ENCODE results near the gene DDI2.
"Not testable (repeated sequence)": the region's sequence is repeated elsewhere in the genome, so short reads cannot be mapped to it uniquely, and the experiment has no call there.

Gene DDI2

GRCh38 chr1:15691434-15692032 is 74.3 kb downstream of the DDI2 start:
- in situ Hi-C loops (cut with HindIII; ENCODE audit: low pct_unique_long_range_greater_than_20kb, low sequenced_read_pairs) = no loop called here
- no peak for DNase-seq (ENCODE audit: low read depth in 1 of 2, low spot score in 1 of 2)
- TF ChIP-seq JUND (IDR thresholded peaks at IDR 0.05; ENCODE audit: low read depth) = no peak

DNA sequence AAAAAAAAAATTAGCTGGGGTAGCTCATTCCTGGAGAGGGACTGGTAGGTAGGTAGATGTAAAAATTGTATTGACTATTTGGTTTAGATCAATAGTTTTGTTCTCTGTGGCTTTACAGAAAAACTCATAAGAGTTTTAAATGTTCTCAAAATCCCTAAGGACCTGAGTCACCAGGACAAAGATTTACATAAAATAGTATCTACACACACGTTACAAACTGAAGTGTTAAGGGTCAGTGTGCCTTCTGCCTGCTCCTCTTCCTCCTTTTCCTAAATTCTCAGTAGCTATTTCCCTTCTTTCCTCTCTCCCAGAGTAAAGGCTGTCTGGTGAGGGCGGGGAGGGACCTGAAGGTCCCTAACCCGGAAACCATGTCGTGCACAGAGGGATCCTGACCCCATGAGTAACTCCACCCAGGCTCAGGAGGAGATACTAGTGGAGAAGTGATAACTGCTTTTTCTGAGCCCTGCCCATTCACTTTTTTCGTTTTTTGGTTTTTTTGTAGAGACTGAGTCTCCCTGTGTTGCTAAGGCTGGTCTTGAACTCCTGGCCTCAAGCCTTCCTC is 74.9 kb downstream of the DDI2 start:
- TF ChIP-seq JUND (IDR thresholded peaks at IDR 0.05; ENCODE audit: low read depth) = no peak
- DNase-seq (ENCODE audit: low read depth in 1 of 2, low spot score in 1 of 2) = no peak
- in situ Hi-C loops (cut with HindIII; ENCODE audit: low pct_unique_long_range_greater_than_20kb, low sequenced_read_pairs) = no loop called here

GRCh38 chr1:15693371-15693770 is 76.1 kb downstream of the DDI2 start:
- no peak for DNase-seq (ENCODE audit: low read depth in 1 of 2, low spot score in 1 of 2)
- in situ Hi-C loops (cut with HindIII; ENCODE audit: low pct_unique_long_range_greater_than_20kb, low sequenced_read_pairs) = no loop called here
- TF ChIP-seq JUND (IDR thresholded peaks at IDR 0.05; ENCODE audit: low read depth) = no peak

GRCh38 chr1:15696956-15697521 is 79.8 kb downstream of the DDI2 start:
- in situ Hi-C loops (cut with HindIII; ENCODE audit: low pct_unique_long_range_greater_than_20kb, low sequenced_read_pairs) = no loop called here
- TF ChIP-seq JUND (IDR thresholded peaks at IDR 0.05; ENCODE audit: low read depth) = no peak
- DNase-seq (ENCODE audit: low read depth in 1 of 2, low spot score in 1 of 2) = no peak

- in situ Hi-C loops (cut with HindIII; ENCODE audit: low pct_unique_long_range_greater_than_20kb, low sequenced_read_pairs) = no loop called here
- no peak for TF ChIP-seq JUND (IDR thresholded peaks at IDR 0.05; ENCODE audit: low read depth)
- DNase-seq (ENCODE audit: low read depth in 1 of 2, low spot score in 1 of 2) = no peak
Observed at GRCh38 chr1:15698201-15698600, 80.9 kb downstream of the DDI2 start.

- in situ Hi-C loops (cut with HindIII; ENCODE audit: low pct_unique_long_range_greater_than_20kb, low sequenced_read_pairs); DNase-seq (ENCODE audit: low read depth in 1 of 2, low spot score in 1 of 2): not testable (repeated sequence)
Observed at GRCh38 chr1:15699321-15699720, 82.1 kb downstream of the DDI2 start.

DNA sequence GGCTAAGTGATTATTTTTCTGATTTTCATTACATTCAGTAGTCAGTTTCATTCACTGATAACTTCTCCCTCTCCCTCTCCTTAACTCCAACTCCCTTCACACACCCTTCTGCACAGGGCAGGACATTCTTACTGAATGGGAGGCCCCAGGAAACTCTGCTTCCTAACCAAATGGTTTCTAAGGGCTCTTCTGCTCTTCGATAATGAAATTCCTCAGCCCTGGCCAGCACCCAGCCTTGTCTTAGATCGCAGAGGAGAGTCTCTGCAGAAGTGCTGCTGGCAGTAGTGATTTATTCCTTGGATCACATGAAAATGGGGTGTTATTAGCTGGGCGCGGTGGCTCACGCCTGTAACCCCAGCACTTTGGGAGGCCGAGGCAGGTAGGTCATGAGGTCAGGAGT is 83.2 kb downstream of the DDI2 start:
- TF ChIP-seq JUND (IDR thresholded peaks at IDR 0.05; ENCODE audit: low read depth) = no peak
- in situ Hi-C loops (cut with HindIII; ENCODE audit: low pct_unique_long_range_greater_than_20kb, low sequenced_read_pairs) = no loop called here
- DNase-seq (ENCODE audit: low read depth in 1 of 2, low spot score in 1 of 2) = no peak

DNA sequence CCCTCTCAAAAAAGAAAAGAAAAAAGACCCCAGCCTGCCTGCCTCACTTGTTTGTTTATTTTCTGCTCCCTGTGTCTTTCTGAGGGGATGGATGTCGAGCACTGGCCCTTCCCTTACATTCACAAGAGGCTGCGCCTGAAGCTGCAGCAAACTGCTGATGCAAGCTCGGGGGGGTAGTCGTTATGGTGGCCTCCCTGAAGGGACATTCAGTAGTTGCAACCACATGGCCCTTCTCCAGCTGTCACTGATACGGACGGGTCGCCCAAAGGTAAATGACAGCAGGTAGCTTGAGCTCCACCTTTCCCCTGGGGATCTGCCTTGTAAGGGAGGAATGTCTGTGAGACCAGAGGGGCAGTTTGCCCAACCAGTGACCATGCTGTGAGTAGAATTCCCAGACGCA is 84.5 kb downstream of the DDI2 start:
- in situ Hi-C loops (cut with HindIII; ENCODE audit: low pct_unique_long_range_greater_than_20kb, low sequenced_read_pairs) = no loop called here
- no peak for TF ChIP-seq JUND (IDR thresholded peaks at IDR 0.05; ENCODE audit: low read depth)
- no peak for DNase-seq (ENCODE audit: low read depth in 1 of 2, low spot score in 1 of 2)

DNA sequence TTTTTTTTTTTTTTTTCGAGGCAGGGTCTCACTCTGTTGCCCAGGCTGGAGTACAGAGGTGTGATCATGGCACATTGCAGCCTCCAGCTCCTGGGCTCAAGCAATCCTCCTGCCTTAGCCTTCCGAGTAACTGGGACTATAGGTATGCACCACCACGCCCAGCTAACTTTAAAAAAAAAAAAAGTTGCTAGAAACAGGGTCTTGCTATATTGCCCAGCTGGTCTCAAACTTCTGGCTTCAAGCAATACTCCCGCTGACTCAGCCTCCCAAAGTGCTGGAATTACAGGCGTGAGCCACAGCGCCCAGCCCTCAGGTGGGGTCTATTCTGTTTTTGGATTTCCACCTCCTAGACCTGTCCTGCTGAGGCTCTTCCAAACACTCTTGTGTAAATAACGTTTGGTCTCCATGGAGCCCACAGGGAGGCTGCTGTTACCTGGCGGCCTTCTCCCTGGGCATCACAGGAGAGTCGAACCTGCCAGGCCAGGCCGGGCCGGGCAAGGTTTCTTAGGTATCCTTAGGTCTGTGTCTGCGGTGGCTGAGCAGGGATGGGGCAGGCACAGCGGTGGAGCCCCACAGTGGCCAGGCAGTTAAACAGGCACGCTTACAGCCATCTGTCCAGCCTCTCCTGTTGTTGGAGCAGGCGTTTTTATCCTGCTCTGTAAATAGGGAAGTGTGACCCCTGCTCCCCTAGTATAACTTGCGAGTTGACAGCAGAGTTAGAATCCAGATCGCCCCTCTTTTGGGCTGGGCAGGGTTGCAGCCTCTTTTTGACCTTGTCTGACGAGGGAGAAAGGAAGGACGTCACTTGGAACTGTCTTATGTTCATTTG is 85.7 kb downstream of the DDI2 start:
- TF ChIP-seq JUND (IDR thresholded peaks at IDR 0.05; ENCODE audit: low read depth) = no peak
- in situ Hi-C loops (cut with HindIII; ENCODE audit: low pct_unique_long_range_greater_than_20kb, low sequenced_read_pairs) = no loop called here
- DNase-seq (ENCODE audit: low read depth in 1 of 2, low spot score in 1 of 2) = peak in 1 of 2 experiments; percentile 37

DNA sequence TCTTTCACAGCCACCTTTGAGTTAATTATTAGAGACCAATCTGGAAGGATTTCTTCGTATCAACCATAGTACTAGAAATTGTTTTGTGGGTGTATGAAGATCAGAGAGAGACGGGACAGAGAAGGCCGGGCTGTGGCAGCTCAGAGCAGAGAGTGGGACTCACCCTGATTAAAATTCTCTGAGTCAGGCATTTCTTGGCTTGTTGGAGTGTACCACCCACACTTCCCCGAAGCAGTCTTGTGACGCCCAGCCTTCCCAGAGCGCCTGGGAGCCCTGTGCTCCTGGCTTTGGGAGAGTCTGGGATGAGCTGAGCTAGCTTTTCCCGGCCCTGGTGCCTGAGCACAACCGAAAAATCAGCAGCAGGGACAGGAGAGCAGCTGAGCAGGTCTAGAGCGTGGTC is 86.3 kb downstream of the DDI2 start:
- in situ Hi-C loops (cut with HindIII; ENCODE audit: low pct_unique_long_range_greater_than_20kb, low sequenced_read_pairs) = no loop called here
- no peak for TF ChIP-seq JUND (IDR thresholded peaks at IDR 0.05; ENCODE audit: low read depth)
- DNase-seq (ENCODE audit: low read depth in 1 of 2, low spot score in 1 of 2) = no peak

GRCh38 chr1:15704526-15705183 is 87.4 kb downstream of the DDI2 start:
- no peak for TF ChIP-seq JUND (IDR thresholded peaks at IDR 0.05; ENCODE audit: low read depth)
- no peak for DNase-seq (ENCODE audit: low read depth in 1 of 2, low spot score in 1 of 2)
- in situ Hi-C loops (cut with HindIII; ENCODE audit: low pct_unique_long_range_greater_than_20kb, low sequenced_read_pairs) = no loop called here

GRCh38 chr1:15705184-15705566 is 87.9 kb downstream of the DDI2 start:
- TF ChIP-seq JUND (IDR thresholded peaks at IDR 0.05; ENCODE audit: low read depth) = no peak
- in situ Hi-C loops (cut with HindIII; ENCODE audit: low pct_unique_long_range_greater_than_20kb, low sequenced_read_pairs) = no loop called here
- no peak for DNase-seq (ENCODE audit: low read depth in 1 of 2, low spot score in 1 of 2)

GRCh38 chr1:15706751-15707150 is 89.5 kb downstream of the DDI2 start:
- in situ Hi-C loops (cut with HindIII; ENCODE audit: low pct_unique_long_range_greater_than_20kb, low sequenced_read_pairs) = no loop called here
- no peak for DNase-seq (ENCODE audit: low read depth in 1 of 2, low spot score in 1 of 2)
- TF ChIP-seq JUND (IDR thresholded peaks at IDR 0.05; ENCODE audit: low read depth) = no peak
